HG02642 (cell line): ENCODE results near the gene ZNF774.
"Not testable (repeated sequence)": the region's sequence is repeated elsewhere in the genome, so short reads cannot be mapped to it uniquely, and the experiment has no call there.

Source experiments
- ATAC-seq: cut with Tn5 transposase; IDR thresholded peaks from one replicate; pipeline ENCODE4 v1.9.1; 2021; ENCODE audit warnings: mild to moderate bottlenecking; ENCODE audit not compliant: unreplicated experiment, poor library complexity

Gene ZNF774

GRCh38 chr15:90352107-90352893 is at the start of gene ZNF774:
TSS of gene ZNF774 (plus strand) at chr15:90352284. CDS start at chr15:90354661, 2,377 bp downstream.
- ATAC-seq: peak; percentile 99

- not testable (repeated sequence) for ATAC-seq
Observed at GRCh38 chr15:90305355-90305754, 46.7 kb upstream of the ZNF774 start.

GRCh38 chr15:90305932-90306331 is 46.2 kb upstream of the ZNF774 start:
- ATAC-seq: no peak

- ATAC-seq: peak; percentile 61
Observed at GRCh38 chr15:90306560-90306959, 45.5 kb upstream of the ZNF774 start.

- ATAC-seq: no peak
Observed at GRCh38 chr15:90307661-90308060, 44.4 kb upstream of the ZNF774 start.

- ATAC-seq: no peak
Observed at GRCh38 chr15:90309020-90309419, 43.1 kb upstream of the ZNF774 start.

- no peak for ATAC-seq
Observed at GRCh38 chr15:90315278-90315982, 36.7 kb upstream of the ZNF774 start.

- no peak for ATAC-seq
Observed at GRCh38 chr15:90316139-90316538, 35.9 kb upstream of the ZNF774 start.

GRCh38 chr15:90318591-90318990 is 33.5 kb upstream of the ZNF774 start:
- no peak for ATAC-seq

GRCh38 chr15:90320062-90320884 is 31.8 kb upstream of the ZNF774 start:
- peak; percentile 80 for ATAC-seq

- no peak for ATAC-seq
Observed at GRCh38 chr15:90320885-90321278, 31.2 kb upstream of the ZNF774 start.

GRCh38 chr15:90322538-90322937 is 29.5 kb upstream of the ZNF774 start:
- no peak for ATAC-seq

GRCh38 chr15:90325726-90326125 is 26.4 kb upstream of the ZNF774 start:
- ATAC-seq: no peak

- ATAC-seq: no peak
Observed at GRCh38 chr15:90326441-90326840, 25.6 kb upstream of the ZNF774 start.

GRCh38 chr15:90327311-90327710 is 24.8 kb upstream of the ZNF774 start:
- ATAC-seq: no peak

GRCh38 chr15:90334304-90334731 is 17.8 kb upstream of the ZNF774 start:
- ATAC-seq: no peak

- ATAC-seq: no peak
Observed at GRCh38 chr15:90336705-90337141, 15.4 kb upstream of the ZNF774 start.

- no peak for ATAC-seq
Observed at GRCh38 chr15:90337256-90337655, 14.8 kb upstream of the ZNF774 start.

GRCh38 chr15:90338532-90338931 is 13.6 kb upstream of the ZNF774 start:
- ATAC-seq: no peak

GRCh38 chr15:90340345-90340744 is 11.7 kb upstream of the ZNF774 start:
- ATAC-seq: no peak

- no peak for ATAC-seq
Observed at GRCh38 chr15:90343302-90343790, 8.7 kb upstream of the ZNF774 start.
